Left ventricle myocardium inferior (tissue), 1 donor: ENCODE measurements around the gene SMARCD3. TPM values are rescaled to one million over a fixed set of nuclear protein-coding genes. Genes with fewer than 3 reads are reported as not detected.

Experiments used
- DNase-seq: peaks from one replicate; pipeline ENCODE4 v3.0.0-alpha.2; 2020
- H3K27ac ChIP-seq: fragments of 200-600 bp; replicated peaks from 2 replicates; pipeline ENCODE4 v1.8.0; 2021
- H3K27me3 ChIP-seq: fragments of 200-600 bp; 2 replicates; pipeline ENCODE4 v1.8.0; 2021; ENCODE audit warnings: low read depth
- H3K36me3 ChIP-seq: fragments of 200-600 bp; 2 replicates; pipeline ENCODE4 v1.8.0; 2021
- H3K4me1 ChIP-seq: fragments of 200-600 bp; 2 replicates; pipeline ENCODE4 v1.8.0; 2021
- H3K4me3 ChIP-seq: fragments of 200-600 bp; 2 replicates; pipeline ENCODE4 v1.8.0; 2021; ENCODE audit warnings: mild to moderate bottlenecking, moderate library complexity
- H3K9me3 ChIP-seq: fragments of 200-600 bp; replicated peaks from 2 replicates; pipeline ENCODE4 v1.8.0; 2021
- intact Hi-C: fragments of 100-400 bp; cut with micrococcal nuclease; formaldehyde crosslinking; loops from one replicate; pipeline ENCODE4 v1.11.0; 2022
- total RNA-seq: library from RNA; stranded (reverse); fragmentation: NEBNext Ultra II Directional; extraction: Animal tissue kit (Norgen Biotek cat#: 25700); gene quantifications from one replicate; pipeline ENCODE4 v1.2.1, GENCODE V29; 2021
- TF ChIP-seq, protein P1 (sequence below): fragments of 200-600 bp; IDR thresholded peaks from 2 replicates; pipeline ENCODE4 v1.8.0; 2021; ENCODE audit warnings: antibody characterized with exemption, mild to moderate bottlenecking, borderline replicate concordance
- donor health status: DM: no; HTN: yes; CAD: no; lungs with severe emphysema.

The SMARCD3 gene
- total RNA-seq, 1 donor from 2014 or later: 104 TPM

DNA sequence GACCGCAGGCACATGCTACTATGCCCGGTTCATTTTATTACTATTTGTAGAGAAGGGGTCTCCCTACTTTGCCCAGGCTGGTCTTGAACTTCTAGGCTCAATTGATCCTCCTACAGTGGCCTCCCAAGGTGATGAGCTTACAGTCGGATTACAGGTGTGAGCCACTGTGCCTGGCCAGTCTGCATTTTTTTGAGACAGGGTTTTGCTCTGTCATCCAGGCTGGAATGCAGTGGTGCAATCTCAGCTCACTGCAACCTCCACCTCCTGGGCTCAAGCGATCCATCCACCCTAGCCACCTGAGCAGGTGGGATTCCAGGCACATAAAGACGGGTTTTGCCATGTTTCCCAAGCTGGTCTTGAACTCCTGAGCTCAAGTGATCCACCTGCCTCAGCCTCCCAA, 35.9 kb downstream of the SMARCD3 start:
- DNase-seq: no peak
- H3K9me3 ChIP-seq: no peaks in the 10 kb centered on the region
- TF ChIP-seq, protein P1, sequence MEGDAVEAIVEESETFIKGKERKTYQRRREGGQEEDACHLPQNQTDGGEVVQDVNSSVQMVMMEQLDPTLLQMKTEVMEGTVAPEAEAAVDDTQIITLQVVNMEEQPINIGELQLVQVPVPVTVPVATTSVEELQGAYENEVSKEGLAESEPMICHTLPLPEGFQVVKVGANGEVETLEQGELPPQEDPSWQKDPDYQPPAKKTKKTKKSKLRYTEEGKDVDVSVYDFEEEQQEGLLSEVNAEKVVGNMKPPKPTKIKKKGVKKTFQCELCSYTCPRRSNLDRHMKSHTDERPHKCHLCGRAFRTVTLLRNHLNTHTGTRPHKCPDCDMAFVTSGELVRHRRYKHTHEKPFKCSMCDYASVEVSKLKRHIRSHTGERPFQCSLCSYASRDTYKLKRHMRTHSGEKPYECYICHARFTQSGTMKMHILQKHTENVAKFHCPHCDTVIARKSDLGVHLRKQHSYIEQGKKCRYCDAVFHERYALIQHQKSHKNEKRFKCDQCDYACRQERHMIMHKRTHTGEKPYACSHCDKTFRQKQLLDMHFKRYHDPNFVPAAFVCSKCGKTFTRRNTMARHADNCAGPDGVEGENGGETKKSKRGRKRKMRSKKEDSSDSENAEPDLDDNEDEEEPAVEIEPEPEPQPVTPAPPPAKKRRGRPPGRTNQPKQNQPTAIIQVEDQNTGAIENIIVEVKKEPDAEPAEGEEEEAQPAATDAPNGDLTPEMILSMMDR: no peak
- intact Hi-C loops: no loop called here
- no peaks in the 10 kb centered on the region for H3K27me3 ChIP-seq
- no peaks in the 10 kb centered on the region for H3K4me1 ChIP-seq
- no peak overlapping the region for H3K4me3 ChIP-seq
- H3K27ac ChIP-seq: no peak overlapping the region
- H3K36me3 ChIP-seq: peaks cover 46% of the 10 kb centered on the region

DNA sequence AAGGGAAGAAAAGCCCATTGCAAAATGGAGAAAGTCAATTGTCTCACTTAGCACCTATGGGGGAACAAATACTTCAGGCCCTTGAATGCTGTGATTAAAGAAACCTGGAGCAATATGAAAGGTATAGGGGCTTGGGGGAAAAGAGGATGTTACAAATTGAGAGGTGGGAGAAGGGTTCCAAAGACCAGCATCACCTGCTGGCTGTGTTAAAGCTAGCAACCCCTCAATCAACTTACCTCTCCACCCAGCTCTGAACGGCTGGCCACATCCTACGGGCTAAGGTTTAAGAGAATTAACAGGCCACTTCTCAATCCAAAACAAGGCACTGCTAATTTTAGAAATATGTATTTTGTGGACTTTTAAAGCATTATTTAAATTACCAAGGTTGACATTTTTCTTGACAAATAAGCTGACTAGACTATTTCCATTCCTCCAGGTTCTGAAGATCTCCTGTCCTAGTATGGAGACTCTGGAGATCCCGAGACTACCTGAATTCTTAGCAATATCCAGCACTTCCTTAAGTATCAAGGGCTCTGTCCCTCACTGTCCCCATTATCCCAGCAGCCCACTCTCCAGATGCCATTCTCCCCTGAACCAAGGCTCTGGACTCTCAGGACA, 37.2 kb downstream of the SMARCD3 start:
- DNase-seq: no peak
- H3K9me3 ChIP-seq: no peaks in the 10 kb centered on the region
- intact Hi-C loops: no loop called here
- H3K36me3 ChIP-seq: peaks cover 32% of the 10 kb centered on the region
- no peak overlapping the region for H3K4me3 ChIP-seq
- no peak overlapping the region for H3K27ac ChIP-seq
- TF ChIP-seq, protein P1: no peak
- H3K4me1 ChIP-seq: no peaks in the 10 kb centered on the region
- H3K27me3 ChIP-seq: no peaks in the 10 kb centered on the region

DNA sequence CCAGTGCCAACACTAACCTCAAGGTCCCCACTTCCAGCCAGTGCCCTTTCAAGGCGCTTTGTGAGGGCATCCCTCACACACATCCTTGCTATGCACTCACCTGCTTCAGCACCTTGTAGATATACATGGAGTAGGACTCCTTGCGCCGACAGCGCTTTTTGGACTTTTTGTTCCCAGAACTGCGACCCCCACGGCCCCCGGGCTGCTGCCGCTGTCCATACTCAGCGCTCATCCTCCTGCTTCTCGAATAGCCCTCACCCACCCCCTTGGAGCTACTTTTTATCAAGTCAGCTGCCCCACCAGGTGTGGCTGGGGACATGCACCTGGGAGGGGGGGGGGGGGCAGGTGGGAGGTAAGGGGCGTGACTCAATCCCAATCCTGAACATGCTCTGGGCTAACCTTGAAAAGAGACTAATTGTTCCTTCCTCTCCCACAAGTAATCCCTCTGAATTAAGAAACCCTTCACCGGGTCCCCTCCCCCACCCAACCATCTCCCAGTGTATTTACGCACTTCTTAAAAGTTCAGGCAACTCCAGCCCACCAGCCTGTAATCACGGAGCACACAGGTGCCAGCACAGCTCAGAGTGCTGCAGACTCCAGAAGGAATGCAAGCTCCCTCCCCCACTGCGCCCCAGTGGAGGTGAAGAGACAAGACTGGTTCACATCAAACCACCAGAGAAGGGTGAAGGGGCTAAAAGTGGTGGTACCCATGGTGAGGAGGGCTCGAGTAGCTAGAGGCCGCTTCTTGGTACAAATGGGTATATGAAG, 38.2 kb downstream of the SMARCD3 start, which contains the start of gene H2BK1:
Gene H2BK1, minus strand, starts transcription at position 402 of the 768 bp plus-strand sequence. Its CDS starts 170 bp downstream, at position 232.
- Histone ChIP-seq H3K27me3 (peaks cover 3% of the 10 kb centered on the region), H3K27ac (no peak within 1 kb of the TSS), H3K36me3 (peaks cover 22% of the 10 kb centered on the region), H3K4me1 (no peaks in the 10 kb centered on the region), H3K4me3 (no peak within 1 kb of the TSS), H3K9me3 (no peaks in the 10 kb centered on the region)
- intact Hi-C loops: no loop called here
- TF ChIP-seq, protein P1: no peak
- no peak for DNase-seq

DNA sequence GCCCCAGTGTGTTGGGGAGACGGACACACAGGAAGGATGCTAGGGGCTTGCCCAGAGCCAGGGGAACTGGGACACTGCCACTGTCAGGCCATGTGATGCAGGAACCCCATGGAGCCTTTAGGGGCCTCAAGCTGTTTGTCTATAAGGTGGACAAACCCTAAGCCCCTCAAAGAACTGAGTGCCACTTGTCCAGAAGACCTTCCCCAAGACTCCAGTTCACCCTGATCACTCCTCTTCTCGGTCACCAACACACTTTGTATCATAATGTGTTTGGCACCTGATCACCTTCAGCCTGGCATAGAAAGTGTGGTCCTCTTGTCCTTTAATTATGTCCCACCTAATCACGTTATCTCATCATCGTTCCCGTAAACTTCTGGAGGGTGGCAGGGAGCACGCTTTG, 38.9 kb downstream of the SMARCD3 start:
- no peak for DNase-seq
- Histone ChIP-seq H3K36me3 (peaks cover 15% of the 10 kb centered on the region), H3K4me1 (no peaks in the 10 kb centered on the region), H3K27me3 (peaks cover 9% of the 10 kb centered on the region), H3K27ac (no peak overlapping the region), H3K9me3 (no peaks in the 10 kb centered on the region), H3K4me3 (no peak overlapping the region)
- TF ChIP-seq, protein P1: no peak
- intact Hi-C loops: no loop called here

DNA sequence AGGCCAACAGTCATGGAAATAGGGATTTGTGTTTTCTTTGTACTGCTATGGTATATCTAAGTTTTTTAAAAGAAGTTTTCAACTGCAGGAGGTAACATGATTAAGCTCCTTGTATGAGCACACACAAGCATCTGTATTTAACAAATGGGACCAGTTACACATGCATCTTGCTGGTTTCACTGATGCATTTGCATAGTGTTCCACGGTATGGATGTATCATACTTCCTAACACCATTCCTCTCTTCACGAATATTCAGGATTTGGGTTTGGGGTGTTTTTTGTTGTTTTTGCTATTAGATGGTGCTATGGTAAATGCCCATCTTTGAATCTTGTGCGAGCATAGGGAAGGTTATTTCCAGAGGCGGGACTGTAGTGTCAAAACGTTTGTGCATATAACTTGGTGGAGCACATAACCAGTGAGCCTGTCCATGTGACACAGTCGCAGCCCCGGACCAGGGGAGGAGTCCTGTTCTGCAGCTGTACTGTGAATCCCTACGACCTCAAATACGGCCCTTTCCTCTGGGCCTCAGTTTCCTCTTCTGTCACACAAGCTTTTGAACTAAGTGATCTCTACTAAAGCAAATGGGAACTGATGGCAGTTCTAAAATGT, 40.1 kb downstream of the SMARCD3 start:
- Histone ChIP-seq H3K4me1 (no peaks in the 10 kb centered on the region), H3K27me3 (peaks cover 22% of the 10 kb centered on the region), H3K9me3 (no peaks in the 10 kb centered on the region), H3K27ac (no peak overlapping the region), H3K36me3 (peaks cover 3% of the 10 kb centered on the region), H3K4me3 (no peak overlapping the region)
- DNase-seq: no peak
- TF ChIP-seq, protein P1: no peak
- intact Hi-C loops: no loop called here
